C4-2B (cell line): Measurements from ENCODE around the gene PSG2.
"Not testable (repeated sequence)": the region's sequence is repeated elsewhere in the genome, so short reads cannot be mapped to it uniquely, and the experiment has no call there.

Source experiments
- ZFX ChIP-seq: fragments of 450-650 bp; IDR thresholded peaks from 2 replicates; pipeline ENCODE4 v1.6.1; 2017
- TF ChIP-seq, protein P1 (sequence below): fragments of 450-650 bp; conservative IDR thresholded peaks from 2 replicates; pipeline ENCODE4 v1.5.1; 2017; ENCODE audit warnings: mild to moderate bottlenecking

DNA sequence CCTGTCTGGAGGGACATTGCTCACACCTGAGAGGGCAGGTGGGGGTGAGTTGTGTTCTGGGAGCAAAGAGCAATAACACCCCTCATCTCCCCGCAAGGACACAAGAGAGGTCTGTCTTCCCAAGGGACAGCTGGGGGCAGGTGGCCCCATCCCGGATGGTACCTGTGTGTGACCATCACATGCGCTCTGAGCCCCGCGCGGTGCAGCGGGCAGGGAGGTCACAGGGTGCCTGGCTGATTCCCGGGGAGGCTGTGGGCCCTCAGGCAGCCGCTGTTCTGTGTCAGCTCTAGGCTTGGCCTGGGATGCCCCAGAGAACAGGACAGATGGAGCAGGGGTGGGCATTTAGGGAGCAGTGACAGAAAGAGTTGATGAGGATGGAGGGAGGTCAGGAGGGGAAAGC lies 1.2 kb upstream of the PSG2 start:
- TF ChIP-seq, protein P1, sequence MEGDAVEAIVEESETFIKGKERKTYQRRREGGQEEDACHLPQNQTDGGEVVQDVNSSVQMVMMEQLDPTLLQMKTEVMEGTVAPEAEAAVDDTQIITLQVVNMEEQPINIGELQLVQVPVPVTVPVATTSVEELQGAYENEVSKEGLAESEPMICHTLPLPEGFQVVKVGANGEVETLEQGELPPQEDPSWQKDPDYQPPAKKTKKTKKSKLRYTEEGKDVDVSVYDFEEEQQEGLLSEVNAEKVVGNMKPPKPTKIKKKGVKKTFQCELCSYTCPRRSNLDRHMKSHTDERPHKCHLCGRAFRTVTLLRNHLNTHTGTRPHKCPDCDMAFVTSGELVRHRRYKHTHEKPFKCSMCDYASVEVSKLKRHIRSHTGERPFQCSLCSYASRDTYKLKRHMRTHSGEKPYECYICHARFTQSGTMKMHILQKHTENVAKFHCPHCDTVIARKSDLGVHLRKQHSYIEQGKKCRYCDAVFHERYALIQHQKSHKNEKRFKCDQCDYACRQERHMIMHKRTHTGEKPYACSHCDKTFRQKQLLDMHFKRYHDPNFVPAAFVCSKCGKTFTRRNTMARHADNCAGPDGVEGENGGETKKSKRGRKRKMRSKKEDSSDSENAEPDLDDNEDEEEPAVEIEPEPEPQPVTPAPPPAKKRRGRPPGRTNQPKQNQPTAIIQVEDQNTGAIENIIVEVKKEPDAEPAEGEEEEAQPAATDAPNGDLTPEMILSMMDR = not testable (repeated sequence)
- not testable (repeated sequence) for TF ChIP-seq ZFX
